GM20000 (cell line): ENCODE measurements around the gene FRMD5.
A peak's percentile ranks its signal among the peaks of the same experiment; 100 is the strongest.

ENCODE experiments used
- DNase-seq: peaks from one replicate; pipeline ENCODE4 v3.0.0; 2012; ENCODE audit warnings: low spot score
- CTCF ChIP-seq: IDR thresholded peaks from 2 replicates; pipeline ENCODE4 v1.5.1; 2012; ENCODE audit warnings: mild to moderate bottlenecking, control low read depth; ENCODE audit errors: extremely low read depth, missing control alignments

Gene FRMD5

GRCh38 chr15:43957724-43958123 lies 237.3 kb downstream of the FRMD5 start:
- no peak for TF ChIP-seq CTCF
- no peak for DNase-seq

- no peak for DNase-seq
Measured at GRCh38 chr15:43955140-43955539, 239.9 kb downstream of the FRMD5 start.

GRCh38 chr15:43954181-43954621 lies 240.9 kb downstream of the FRMD5 start:
- TF ChIP-seq CTCF: no peak

More at GRCh38 chr15:43955140-43955539, 239.9 kb downstream of the FRMD5 start:
- TF ChIP-seq CTCF: no peak

GRCh38 chr15:43953402-43953801 lies 241.7 kb downstream of the FRMD5 start:
- TF ChIP-seq CTCF: no peak
- no peak for DNase-seq

More at GRCh38 chr15:43954181-43954621, 240.9 kb downstream of the FRMD5 start:
- DNase-seq: no peak

GRCh38 chr15:43950531-43950930 lies 244.5 kb downstream of the FRMD5 start:
- no peak for TF ChIP-seq CTCF
- DNase-seq: no peak

GRCh38 chr15:43948691-43949325 lies 246.3 kb downstream of the FRMD5 start:
- no peak for TF ChIP-seq CTCF
- peak; percentile 35 for DNase-seq

- no peak for TF ChIP-seq CTCF
- DNase-seq: no peak
Measured at GRCh38 chr15:43943511-43943910, 251.6 kb downstream of the FRMD5 start.
